Endometrium (tissue), 2 donors: ENCODE measurements around the gene CCDC117.
A peak's percentile ranks its signal among the peaks of the same experiment; 100 is the strongest.
"Not testable (repeated sequence)": the region's sequence is repeated elsewhere in the genome, so short reads cannot be mapped to it uniquely, and the experiment has no call there.

Source experiments
- FAIRE-seq: peaks from 2 replicates; lab custom pipeline; 2012; peaks lifted over from hg19 to GRCh38; lab: Jason Lieb, UNC
- donor health status: control.
- donor health status: control.

The CCDC117 gene

GRCh38 chr22:28772633-28773460 lies at the start of gene CCDC117:
CCDC117 (plus strand) TSS chr22:28772695; CDS start chr22:28772850, 155 bp downstream.
- FAIRE-seq: no peak

GRCh38 chr22:28728002-28728401 lies 44.5 kb upstream of the CCDC117 start:
- FAIRE-seq: no peak

GRCh38 chr22:28728621-28729313 lies 43.7 kb upstream of the CCDC117 start:
- no peak for FAIRE-seq

DNA sequence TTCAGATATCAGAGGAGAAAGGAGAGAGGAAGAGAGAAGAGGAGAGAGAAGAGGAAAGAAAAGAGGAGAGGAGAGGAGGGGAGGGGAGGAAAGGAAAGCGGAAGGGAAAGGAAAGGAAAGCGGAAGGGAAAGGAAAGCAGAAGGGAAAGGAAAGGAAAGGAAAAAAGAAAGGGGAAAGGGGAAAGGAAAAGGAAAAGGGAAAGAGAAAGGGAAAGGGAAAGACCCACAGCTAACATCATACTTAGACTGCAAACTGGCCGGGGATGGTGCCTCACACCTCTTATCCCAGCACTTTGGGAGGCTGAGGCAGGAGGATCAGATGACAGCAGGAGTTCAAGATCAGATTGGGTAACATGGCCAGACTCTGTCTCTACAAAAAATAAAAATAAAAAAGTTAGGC lies 42.3 kb upstream of the CCDC117 start:
- FAIRE-seq: no peak

- FAIRE-seq: no peak
Observed at GRCh38 chr22:28734393-28734792, 38.1 kb upstream of the CCDC117 start.

- FAIRE-seq: no peak
Observed at GRCh38 chr22:28736301-28737155, 36.0 kb upstream of the CCDC117 start.

DNA sequence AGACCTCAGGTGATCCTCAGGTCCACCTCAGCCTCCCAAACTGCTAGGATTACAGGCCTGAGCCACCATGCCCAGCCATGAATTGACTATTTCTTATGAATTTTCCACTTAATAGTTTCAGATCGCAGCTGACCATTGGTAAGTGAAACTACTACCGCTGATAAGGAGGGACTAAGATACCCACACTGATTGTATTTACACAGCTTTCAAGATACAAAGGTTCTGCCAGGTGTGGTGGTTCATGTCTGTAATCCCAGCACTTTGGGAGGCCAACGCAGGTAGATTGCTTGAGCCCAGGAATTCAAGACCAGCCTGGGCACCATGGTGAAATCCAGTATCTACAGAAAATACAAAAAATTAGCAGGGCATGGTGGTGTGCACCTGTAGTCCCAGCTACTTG lies 34.8 kb upstream of the CCDC117 start:
- no peak for FAIRE-seq

DNA sequence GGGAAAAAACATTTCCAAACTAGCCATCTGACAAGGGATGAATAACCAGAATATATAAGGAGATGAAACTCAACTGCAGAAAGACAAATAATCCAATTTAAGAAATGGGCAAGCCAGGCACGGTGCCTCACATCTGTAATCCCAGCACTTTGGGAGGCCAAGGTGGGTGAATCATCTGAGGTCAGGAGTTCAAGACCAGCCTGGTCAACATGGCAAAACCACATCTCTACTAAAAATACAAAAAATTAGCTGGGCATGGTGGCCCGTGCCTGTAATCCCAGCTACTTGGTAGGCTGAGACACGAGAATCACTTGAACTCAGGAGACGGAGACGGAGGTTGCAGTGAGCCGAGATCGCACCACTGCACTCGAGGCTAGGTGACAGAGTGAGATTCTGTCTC lies 33.6 kb upstream of the CCDC117 start:
- not testable (repeated sequence) for FAIRE-seq

DNA sequence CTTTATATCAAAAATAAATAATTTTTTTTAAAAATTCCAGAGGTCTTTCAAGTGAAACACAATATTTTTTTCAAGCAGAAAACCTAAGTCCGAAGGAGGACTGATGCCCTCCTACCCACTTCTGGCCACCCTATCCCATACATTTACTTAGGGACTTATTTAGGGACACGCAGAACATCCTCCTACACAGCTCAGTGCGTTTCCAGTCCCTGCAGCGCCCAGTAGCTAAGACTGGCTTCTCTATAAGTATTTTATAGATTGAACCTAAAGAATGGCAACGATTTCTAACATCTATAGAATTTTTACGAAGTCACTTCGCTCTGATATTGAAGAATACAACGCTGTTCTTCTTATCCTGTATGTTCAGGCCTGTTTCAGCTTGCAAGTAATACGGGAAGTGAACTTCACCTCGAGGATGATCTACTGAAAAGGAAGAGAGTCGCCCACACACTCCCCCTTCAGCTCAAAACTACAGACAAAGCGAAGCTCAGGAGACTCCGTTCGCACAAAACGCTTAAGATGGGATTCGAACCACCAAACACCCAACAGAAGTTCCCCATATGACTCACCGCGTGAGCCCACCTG lies 31.2 kb upstream of the CCDC117 start:
- no peak for FAIRE-seq

GRCh38 chr22:28741785-28742561 lies 30.5 kb upstream of the CCDC117 start, which contains the start of the genes CHEK2 and HSCB:
CHEK2 (minus strand) TSS chr22:28741820; CDS start chr22:28734721, 7,099 bp downstream.
HSCB (plus strand) TSS chr22:28742039; CDS start chr22:28742096, 57 bp downstream.
- FAIRE-seq: peak; percentile 99

GRCh38 chr22:28742562-28742962 lies 29.9 kb upstream of the CCDC117 start:
- FAIRE-seq: no peak

DNA sequence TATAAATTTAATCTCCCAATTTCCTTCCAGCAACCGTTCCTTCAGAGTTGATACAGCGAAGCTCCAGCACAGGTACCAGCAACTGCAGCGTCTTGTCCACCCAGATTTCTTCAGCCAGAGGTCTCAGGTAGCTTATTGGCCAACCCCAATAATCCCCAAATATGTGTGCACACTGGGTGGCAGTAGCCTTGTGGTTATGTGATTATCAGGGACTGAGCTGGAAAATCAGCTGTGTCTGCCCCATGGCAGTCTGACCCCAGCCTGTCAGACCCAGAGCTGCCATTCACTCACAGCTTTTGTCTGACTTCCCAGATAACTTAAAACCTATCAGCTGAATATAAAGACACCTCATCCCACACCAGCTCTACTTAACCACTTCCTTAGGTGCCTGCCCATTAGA lies 28.6 kb upstream of the CCDC117 start:
- FAIRE-seq: no peak

GRCh38 chr22:28750471-28750881 lies 22.0 kb upstream of the CCDC117 start:
- no peak for FAIRE-seq

DNA sequence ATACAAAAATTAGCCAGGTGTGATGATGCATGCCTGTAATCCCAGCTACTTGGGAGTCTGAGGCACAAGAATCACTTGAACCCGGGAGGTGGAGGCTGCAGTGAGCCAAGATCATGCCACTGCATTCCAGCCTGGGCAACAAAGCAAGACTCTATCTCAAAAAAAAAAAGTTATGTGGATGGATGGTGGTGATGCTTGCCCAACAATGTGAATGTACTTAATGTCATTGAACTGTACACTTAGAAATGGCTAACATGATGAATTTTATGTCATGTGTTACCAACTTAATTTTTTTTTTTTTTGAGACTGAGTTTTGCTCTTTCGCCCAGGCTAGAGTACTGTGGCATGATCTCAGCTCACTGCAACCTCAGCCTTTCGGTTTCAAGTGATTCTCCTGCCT lies 18.0 kb upstream of the CCDC117 start:
- not testable (repeated sequence) for FAIRE-seq

DNA sequence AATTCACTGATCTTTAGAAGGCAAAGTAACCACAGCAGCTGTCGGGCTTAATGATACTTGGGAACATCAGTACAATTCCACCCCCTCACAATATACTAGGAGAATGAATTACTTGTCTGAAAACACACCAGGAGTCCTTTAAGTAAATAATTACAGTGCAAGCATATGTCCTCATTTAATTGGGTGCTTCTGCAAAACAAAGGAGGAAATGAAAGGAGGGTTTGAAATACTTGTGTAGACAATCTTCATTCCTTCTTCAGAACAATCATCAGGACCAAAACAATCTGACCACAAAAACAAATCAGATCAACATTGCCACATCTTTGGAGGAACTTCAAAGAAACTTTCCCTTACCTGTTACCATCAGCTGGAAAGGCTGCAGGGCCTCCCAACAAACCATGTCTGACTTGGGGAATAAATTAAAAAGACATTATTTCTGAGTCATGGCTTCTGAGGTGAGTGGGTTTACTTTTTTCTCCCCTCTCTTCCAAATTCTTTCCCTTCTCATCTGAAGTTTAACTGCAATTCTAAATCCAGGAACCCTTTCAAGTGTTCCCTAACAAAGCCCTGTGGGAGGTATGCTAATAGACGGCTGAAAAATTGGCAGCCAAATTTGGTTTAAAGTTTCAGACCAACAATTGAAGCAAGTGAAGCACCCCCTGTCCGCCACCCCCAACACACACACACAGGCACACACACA lies 12.5 kb upstream of the CCDC117 start:
- FAIRE-seq: peak; percentile 43

DNA sequence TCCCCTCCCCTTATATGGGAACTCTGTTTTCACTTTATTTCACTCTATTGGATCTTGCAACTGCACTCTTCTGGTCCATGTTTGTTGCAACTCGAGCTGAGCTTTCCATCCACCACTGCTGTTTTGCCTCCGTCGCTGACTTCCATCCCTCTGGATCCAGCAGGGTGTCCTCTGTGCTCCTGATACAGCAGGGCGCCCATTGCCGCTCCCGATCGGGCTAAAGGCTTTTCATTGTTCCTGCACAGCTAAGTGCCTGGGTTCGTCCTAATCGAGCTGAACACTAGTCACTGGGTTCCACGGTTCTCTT lies 11.1 kb upstream of the CCDC117 start:
- no peak for FAIRE-seq

DNA sequence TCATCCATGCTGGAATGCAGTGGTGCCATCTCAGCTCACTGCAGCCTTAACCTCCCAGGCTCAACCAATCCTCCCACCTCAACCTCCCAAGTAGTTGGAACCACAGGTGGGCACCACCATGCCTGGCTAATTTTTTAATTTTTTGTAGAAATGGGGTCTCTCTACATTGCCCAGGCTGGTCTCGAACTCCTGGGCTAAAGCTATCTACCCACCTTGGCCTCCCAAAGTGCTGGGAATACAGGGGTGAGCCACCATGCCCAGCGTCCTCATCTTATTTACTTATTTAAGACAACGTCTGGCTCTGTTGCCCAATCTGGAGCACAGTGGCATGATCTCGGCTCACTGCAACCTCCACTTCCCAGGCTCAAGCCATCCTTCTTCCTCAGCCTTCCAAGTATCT lies 10.5 kb upstream of the CCDC117 start:
- FAIRE-seq: not testable (repeated sequence)

DNA sequence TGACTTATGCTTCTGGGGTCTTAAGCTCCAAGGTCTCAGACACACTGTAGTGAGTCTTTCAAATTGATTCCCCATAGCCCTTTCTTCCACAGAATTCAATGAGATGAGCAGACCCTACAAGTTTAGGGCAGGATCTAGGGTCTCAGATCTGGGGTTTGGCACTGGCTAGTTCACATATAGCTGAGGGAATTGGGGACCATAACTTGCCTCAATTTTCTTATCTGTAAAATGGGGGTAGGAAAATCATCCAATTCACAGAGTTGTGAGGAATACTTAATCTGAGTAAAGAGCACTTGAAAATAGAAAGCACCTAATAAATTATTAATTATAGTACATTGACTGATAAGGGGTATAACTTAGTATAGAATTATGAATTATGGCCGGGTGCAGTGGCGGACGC lies 5.9 kb upstream of the CCDC117 start:
- FAIRE-seq: no peak

- FAIRE-seq: no peak
Observed at GRCh38 chr22:28768701-28769393, 3.6 kb upstream of the CCDC117 start.
